ENCODE results near the gene QSOX2. TPM values are rescaled to one million over a fixed set of nuclear protein-coding genes. Genes with fewer than 3 reads are reported as not detected.

QSOX2 gene
- total RNA-seq, 1 experiment from 2014 or later, result 9.9 TPM

DNA sequence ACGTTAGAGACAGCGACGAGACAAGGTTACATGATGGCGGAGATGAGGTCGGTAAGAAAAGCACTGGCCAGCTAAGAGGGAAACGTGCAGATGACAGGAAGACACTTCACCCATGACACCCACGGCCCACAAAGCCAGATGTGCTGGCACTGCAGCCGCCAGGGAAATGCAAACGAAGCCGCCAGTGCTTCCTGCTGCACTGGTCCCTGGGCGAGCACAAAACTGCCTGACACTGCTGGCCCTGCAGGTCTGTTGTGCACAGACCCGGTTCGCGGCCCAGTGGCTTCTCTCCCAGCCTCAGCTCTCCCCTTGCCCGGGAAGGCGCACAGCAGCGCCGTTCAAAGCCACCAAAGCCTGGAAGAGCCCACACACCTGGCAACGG lies 20.3 kb downstream of the QSOX2 start:
- ChIA-PET CTCF (no interaction called here), POLR2A (ENCODE audit: unreplicated experiment) (no interaction called here)
- H4K20me1 ChIP-seq (ENCODE audit: low read length), result no peaks in the 10 kb centered on the region
- intact Hi-C loops (cut with micrococcal nuclease), result no loop called here
- H3K9me3 ChIP-seq (ENCODE audit: low read length), result no peaks in the 10 kb centered on the region
- no peaks in the 10 kb centered on the region for H3F3A ChIP-seq (ENCODE audit: low read length, unreplicated experiment)
- no peak overlapping the region for H3K4me3 ChIP-seq (ENCODE audit: low read length)
- ATAC-seq (no peak), DNase-seq (no peak)
- no TSS peak for BruUV-seq (replicated peaks)
- H2AFZ ChIP-seq (ENCODE audit: low read length), result no peak overlapping the region
- peaks cover 5% of the 10 kb centered on the region; the same call in 1 of the 2 replicates for H3K36me3 ChIP-seq (ENCODE audit: low read depth, low read length)
- H3K27ac ChIP-seq (ENCODE audit: low read length), result no peak overlapping the region
- H3K4me1 ChIP-seq (ENCODE audit: insufficient read depth, low read length), result peaks cover 37% of the 10 kb centered on the region
- no peak for TF ChIP-seq EZH2phosphoT487 (IDR thresholded peaks at IDR 0.05; ENCODE audit: borderline replicate concordance, low read length)
- TF ChIP-seq, protein P1, sequence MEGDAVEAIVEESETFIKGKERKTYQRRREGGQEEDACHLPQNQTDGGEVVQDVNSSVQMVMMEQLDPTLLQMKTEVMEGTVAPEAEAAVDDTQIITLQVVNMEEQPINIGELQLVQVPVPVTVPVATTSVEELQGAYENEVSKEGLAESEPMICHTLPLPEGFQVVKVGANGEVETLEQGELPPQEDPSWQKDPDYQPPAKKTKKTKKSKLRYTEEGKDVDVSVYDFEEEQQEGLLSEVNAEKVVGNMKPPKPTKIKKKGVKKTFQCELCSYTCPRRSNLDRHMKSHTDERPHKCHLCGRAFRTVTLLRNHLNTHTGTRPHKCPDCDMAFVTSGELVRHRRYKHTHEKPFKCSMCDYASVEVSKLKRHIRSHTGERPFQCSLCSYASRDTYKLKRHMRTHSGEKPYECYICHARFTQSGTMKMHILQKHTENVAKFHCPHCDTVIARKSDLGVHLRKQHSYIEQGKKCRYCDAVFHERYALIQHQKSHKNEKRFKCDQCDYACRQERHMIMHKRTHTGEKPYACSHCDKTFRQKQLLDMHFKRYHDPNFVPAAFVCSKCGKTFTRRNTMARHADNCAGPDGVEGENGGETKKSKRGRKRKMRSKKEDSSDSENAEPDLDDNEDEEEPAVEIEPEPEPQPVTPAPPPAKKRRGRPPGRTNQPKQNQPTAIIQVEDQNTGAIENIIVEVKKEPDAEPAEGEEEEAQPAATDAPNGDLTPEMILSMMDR (conservative IDR thresholded peaks at IDR 0.05; ENCODE audit: low read depth, low read length), result no peak
- TF ChIP-seq EZH2 (IDR thresholded peaks at IDR 0.05; ENCODE audit: low read length, unreplicated experiment), result no peak
- no peaks in the 10 kb centered on the region for H3K27me3 ChIP-seq (ENCODE audit: low read length)
- H3K79me2 ChIP-seq (ENCODE audit: low read length), result peaks cover 35% of the 10 kb centered on the region
- no peaks in the 10 kb centered on the region for H3K9me2 ChIP-seq (replicated peaks; ENCODE audit: low read length)
- no peak overlapping the region for H3K9ac ChIP-seq (ENCODE audit: low read length)
- H3K4me2 ChIP-seq (ENCODE audit: low read length), result no peak overlapping the region

DNA sequence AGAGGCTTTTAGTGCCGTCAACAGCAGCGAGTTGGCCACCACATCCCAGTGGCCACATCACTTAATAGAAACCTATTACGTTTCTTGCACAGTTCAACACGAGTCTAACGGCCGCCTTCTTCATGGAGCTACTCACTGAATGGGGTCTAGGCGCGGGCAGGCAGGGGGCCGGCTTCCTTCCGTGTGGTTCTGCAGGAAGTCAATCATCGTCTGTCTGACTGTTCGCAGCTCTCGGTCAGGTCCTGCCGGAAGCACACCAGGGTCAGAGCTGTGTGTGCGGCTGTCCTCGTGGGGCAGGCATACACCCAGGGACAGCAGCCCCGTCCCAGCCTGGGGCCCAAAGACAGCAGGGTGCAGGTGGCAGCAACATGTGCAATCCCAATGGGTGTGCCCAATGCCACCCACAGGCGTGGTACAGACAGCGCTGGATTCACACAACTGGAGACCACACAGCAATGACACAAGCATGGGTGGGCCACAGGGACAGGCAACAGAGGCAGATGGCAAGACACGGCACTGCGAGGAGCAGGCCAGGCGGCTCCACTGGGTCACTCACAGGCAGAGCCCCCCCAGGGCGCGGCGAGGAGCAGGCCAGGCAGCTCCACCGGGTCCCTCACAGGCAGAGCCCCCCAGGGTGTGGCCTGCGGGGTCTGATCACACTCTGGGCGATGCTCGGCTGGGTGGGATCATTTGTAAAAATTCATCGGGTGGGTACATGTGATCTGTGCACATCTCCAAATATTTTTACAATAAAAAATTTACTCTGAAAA lies 21.6 kb downstream of the QSOX2 start:
- no peak overlapping the region for H3K4me2 ChIP-seq (ENCODE audit: low read length)
- H3K9ac ChIP-seq (ENCODE audit: low read length), result no peak overlapping the region
- no peaks in the 10 kb centered on the region for H3K9me3 ChIP-seq (ENCODE audit: low read length)
- ATAC-seq (no peak), DNase-seq (no peak)
- no peak overlapping the region for H3K4me3 ChIP-seq (ENCODE audit: low read length)
- no peaks in the 10 kb centered on the region for H3K27me3 ChIP-seq (ENCODE audit: low read length)
- H3K79me2 ChIP-seq (ENCODE audit: low read length), result peaks cover 30% of the 10 kb centered on the region
- no peaks in the 10 kb centered on the region for H3F3A ChIP-seq (ENCODE audit: low read length, unreplicated experiment)
- H4K20me1 ChIP-seq (ENCODE audit: low read length), result peaks cover 4% of the 10 kb centered on the region; the same call in 1 of the 2 replicates
- intact Hi-C loops (cut with micrococcal nuclease), result no loop called here
- POLR2A ChIA-PET (ENCODE audit: unreplicated experiment), result no interaction called here
- no peak overlapping the region for H3K27ac ChIP-seq (ENCODE audit: low read length)
- H2AFZ ChIP-seq (ENCODE audit: low read length), result no peak overlapping the region
- no peaks in the 10 kb centered on the region for H3K9me2 ChIP-seq (replicated peaks; ENCODE audit: low read length)
- CTCF ChIA-PET, result no interaction called here
- BruUV-seq (replicated peaks), result no TSS peak
- TF ChIP-seq EZH2phosphoT487 (IDR thresholded peaks at IDR 0.05; ENCODE audit: borderline replicate concordance, low read length), result no peak
- TF ChIP-seq EZH2 (IDR thresholded peaks at IDR 0.05; ENCODE audit: low read length, unreplicated experiment), result no peak
- TF ChIP-seq, protein P1 (conservative IDR thresholded peaks at IDR 0.05; ENCODE audit: low read depth, low read length), result no peak
- H3K4me1 ChIP-seq (ENCODE audit: insufficient read depth, low read length), result peaks cover 37% of the 10 kb centered on the region
- H3K36me3 ChIP-seq (ENCODE audit: low read depth, low read length), result peaks cover 5% of the 10 kb centered on the region; the same call in 1 of the 2 replicates

DNA sequence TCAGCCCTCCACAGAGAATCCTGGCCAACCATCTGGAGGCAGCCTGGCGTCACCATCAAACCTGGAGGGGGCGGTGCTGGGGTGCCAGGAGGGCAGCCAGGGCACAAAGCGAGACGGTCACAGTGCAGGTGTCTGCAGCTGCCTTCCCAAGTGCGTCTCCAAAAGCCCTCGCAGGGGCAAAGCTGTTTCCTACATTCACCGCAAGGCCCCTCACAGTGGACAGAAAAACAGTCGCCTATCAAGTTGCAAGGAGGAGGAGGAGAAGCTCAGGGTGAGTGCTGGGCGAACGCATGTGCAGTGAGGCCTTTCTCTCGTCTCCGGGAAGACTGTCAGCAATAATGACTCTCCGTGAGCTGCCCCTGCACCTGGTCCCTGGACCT lies 22.7 kb downstream of the QSOX2 start:
- no peak overlapping the region for H3K4me3 ChIP-seq (ENCODE audit: low read length)
- H3K79me2 ChIP-seq (ENCODE audit: low read length), result peaks cover 27% of the 10 kb centered on the region
- no TSS peak for BruUV-seq (replicated peaks)
- TF ChIP-seq EZH2 (IDR thresholded peaks at IDR 0.05; ENCODE audit: low read length, unreplicated experiment) (no peak), EZH2phosphoT487 (IDR thresholded peaks at IDR 0.05; ENCODE audit: borderline replicate concordance, low read length) (no peak)
- TF ChIP-seq, protein P1 (conservative IDR thresholded peaks at IDR 0.05; ENCODE audit: low read depth, low read length), result no peak
- no peak overlapping the region for H3K4me2 ChIP-seq (ENCODE audit: low read length)
- DNase-seq (no peak), ATAC-seq (no peak)
- no peak overlapping the region for H3K27ac ChIP-seq (ENCODE audit: low read length)
- H3K4me1 ChIP-seq (ENCODE audit: insufficient read depth, low read length), result peaks cover 32% of the 10 kb centered on the region
- H3K9me2 ChIP-seq (replicated peaks; ENCODE audit: low read length), result no peaks in the 10 kb centered on the region
- H3K36me3 ChIP-seq (ENCODE audit: low read depth, low read length), result peaks cover 5% of the 10 kb centered on the region
- no peaks in the 10 kb centered on the region for H3K9me3 ChIP-seq (ENCODE audit: low read length)
- intact Hi-C loops (cut with micrococcal nuclease), result no loop called here
- CTCF ChIA-PET, result no interaction called here
- no peak overlapping the region for H2AFZ ChIP-seq (ENCODE audit: low read length)
- H3K27me3 ChIP-seq (ENCODE audit: low read length), result no peaks in the 10 kb centered on the region
- H3F3A ChIP-seq (ENCODE audit: low read length, unreplicated experiment), result no peaks in the 10 kb centered on the region
- H4K20me1 ChIP-seq (ENCODE audit: low read length), result peaks cover 11% of the 10 kb centered on the region; the same call in 1 of the 2 replicates
- POLR2A ChIA-PET (ENCODE audit: unreplicated experiment), result no interaction called here
- no peak overlapping the region for H3K9ac ChIP-seq (ENCODE audit: low read length)

All from PC-3 (cell line).